Naive thymus-derived CD8-positive, alpha-beta T cell (primary cell): Measurements from ENCODE around the gene OR2T6. TPM values are rescaled to one million over a fixed set of nuclear protein-coding genes. Genes with fewer than 3 reads are reported as not detected.

ENCODE experiments used
- ATAC-seq, 2 donors: fragments of 150-1000 bp; cut with Tn5 transposase in 1 of 2; sonication (Bioruptor Pico), chemical (Tn5 transposase) in 1 of 2; 1 replicate in 1 of 2; 2 replicates in 1 of 2; pipeline ENCODE4 v1.10.0; 2021; ENCODE audit warnings: mild to moderate bottlenecking in 2 of 2, moderate library complexity in 2 of 2
- POLR2A ChIA-PET: fragments of 350-600 bp; sonication (Branson Sonifier 250); formaldehyde crosslinking; loops from one replicate; lab custom pipeline; 2021; ENCODE audit warnings: antibody characterized with exemption; lab: Charles Lee
- DNase-seq, 10 donors: peaks; one replicate each; pipeline versions ENCODE4 v3.0.0 to v3.0.0-alpha.2; 2020 to 2022
- H3K27ac Mint-ChIP-seq, 10 donors: one replicate each; pipeline ENCODE4 v1.8.0; 2020 to 2022; ENCODE audit warnings: mild to moderate bottlenecking in 10 of 10, mixed read lengths in 10 of 10, moderate library complexity in 4 of 10, inconsistent platforms in 1 of 10
- H3K27me3 Mint-ChIP-seq, 5 donors: one replicate each; pipeline ENCODE4 v1.8.0; 2021 to 2022; ENCODE audit warnings: mixed read lengths in 5 of 5
- H3K36me3 Mint-ChIP-seq, 3 donors: one replicate each; pipeline ENCODE4 v1.8.0; 2020 to 2022; ENCODE audit warnings: mixed read lengths in 3 of 3, mild to moderate bottlenecking in 2 of 3, inconsistent platforms in 1 of 3
- H3K4me1 Mint-ChIP-seq, 4 donors: one replicate each; pipeline ENCODE4 v1.8.0; 2021 to 2022; ENCODE audit warnings: mixed read lengths in 4 of 4
- H3K4me3 Mint-ChIP-seq, 10 donors: one replicate each; pipeline ENCODE4 v1.8.0; 2020 to 2022; ENCODE audit warnings: mild to moderate bottlenecking in 10 of 10, mixed read lengths in 10 of 10, moderate library complexity in 6 of 10, inconsistent platforms in 1 of 10
- H3K9me3 Mint-ChIP-seq, 9 donors: one replicate each; pipeline ENCODE4 v1.8.0; 2020 to 2022; ENCODE audit warnings: mixed read lengths in 9 of 9, mild to moderate bottlenecking in 3 of 9, inconsistent platforms in 1 of 9, moderate library complexity in 1 of 9
- polyA plus RNA-seq, 3 donors: library from polyadenylated mRNA; unstranded; fragments of 300-500 nt; fragmentation: Illumina TruSeq; gene quantifications; one replicate each; pipeline ENCODE4 v1.2.3, GENCODE V29; 2021
- total RNA-seq, 8 experiments: library from RNA in 2 of 8; stranded (reverse) in 2 of 8; gene quantifications; one replicate each; pipeline ENCODE4 v1.2.3 and lab custom pipeline; 2021 to 2026

The OR2T6 gene, protein sequence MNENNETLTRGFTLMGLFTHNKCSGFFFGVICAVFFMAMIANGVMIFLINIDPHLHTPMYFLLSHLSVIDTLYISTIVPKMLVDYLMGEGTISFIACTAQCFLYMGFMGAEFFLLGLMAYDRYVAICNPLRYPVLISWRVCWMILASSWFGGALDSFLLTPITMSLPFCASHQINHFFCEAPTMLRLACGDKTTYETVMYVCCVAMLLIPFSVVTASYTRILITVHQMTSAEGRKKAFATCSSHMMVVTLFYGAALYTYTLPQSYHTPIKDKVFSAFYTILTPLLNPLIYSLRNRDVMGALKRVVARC
- total RNA-seq (not detected), polyA plus RNA-seq (not detected), total RNA-seq (lab: John Stamatoyannopoulos, UW) (0 reads per million in 6 experiments)

DNA sequence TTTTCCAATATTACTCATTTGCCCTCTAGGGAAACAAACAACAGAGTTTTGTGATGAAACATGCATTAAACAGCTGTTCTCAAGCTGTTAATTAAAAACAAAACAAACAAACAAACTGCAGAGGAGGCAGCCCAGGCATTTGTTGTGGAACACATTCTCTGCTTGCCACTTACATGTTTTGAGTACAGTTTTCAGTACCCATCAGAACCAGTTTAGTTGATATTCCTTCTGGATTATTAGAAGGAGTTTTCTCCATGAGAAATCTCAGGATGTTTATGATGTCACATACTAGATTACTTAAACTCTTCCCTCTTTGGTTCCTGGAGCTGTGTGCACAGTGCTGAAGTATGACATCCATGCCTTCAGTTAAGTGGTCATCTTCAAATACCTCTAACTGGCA is at the start of gene OR2T6:
Gene OR2T6, plus strand, starts transcription at position 301 of the 400 bp plus-strand sequence. CDS start 11,863 bp downstream, outside the sequence.
- Mint-ChIP-seq H3K9me3 (no peaks in the 10 kb centered on the region), H3K27me3 (no peaks in the 10 kb centered on the region), H3K36me3 (no peaks in the 10 kb centered on the region), H3K4me1 (peaks cover 5 to 14% (median 10%) of the 10 kb centered on the region in 4 donors), H3K4me3 (no peak within 1 kb of the TSS), H3K27ac (no peak within 1 kb of the TSS)
- DNase-seq (no peak), ATAC-seq (no peak)
- POLR2A ChIA-PET, result no interaction called here

DNA sequence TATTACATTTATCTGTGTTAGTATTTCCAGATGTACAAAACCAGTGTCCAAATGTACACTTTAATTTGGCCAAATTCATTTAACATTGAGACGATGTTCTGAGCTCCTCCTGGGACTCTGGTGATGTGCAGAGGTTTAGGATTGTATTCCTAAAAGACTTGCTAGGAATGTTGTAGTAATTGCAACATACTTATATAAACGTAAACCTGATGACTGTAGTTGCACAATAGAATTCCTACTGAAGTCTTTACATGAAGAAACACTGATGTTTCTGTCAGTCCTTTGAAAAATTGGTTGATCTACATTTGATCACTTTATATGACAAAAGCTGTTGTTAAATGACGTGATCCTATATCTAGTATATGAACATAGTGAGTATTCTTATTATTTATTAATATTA is 32.1 kb upstream of the OR2T6 start:
- Mint-ChIP-seq H3K27me3 (peaks cover under 1 to 21% (median 7%) of the 10 kb centered on the region in 5 donors), H3K9me3 (no peaks in the 10 kb centered on the region), H3K4me1 (no peaks in the 10 kb centered on the region), H3K27ac (no peak overlapping the region), H3K4me3 (no peak overlapping the region), H3K36me3 (no peaks in the 10 kb centered on the region)
- DNase-seq, result no peak
- no peak for ATAC-seq
- POLR2A ChIA-PET, result no interaction called here

DNA sequence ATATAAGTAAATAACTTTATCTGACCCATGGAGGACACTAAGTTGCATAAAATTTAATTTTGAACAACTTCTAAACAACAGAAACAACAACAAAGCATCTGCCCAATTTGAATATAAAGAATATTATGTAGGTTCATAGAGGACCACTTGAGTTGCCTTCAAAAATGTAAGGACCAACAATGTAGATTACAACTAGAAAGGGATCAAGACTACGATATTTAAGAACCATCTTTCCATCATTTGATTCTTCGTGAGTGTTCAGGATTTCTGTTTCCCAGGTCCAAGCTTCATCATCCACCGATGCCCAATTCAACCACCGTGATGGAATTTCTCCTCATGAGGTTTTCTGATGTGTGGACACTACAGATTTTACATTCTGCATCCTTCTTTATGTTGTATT is 27.1 kb upstream of the OR2T6 start, which contains the start of gene OR14C36:
Gene OR14C36, plus strand, starts transcription at position 301 of the 400 bp plus-strand sequence. Its CDS starts 0 bp downstream, at position 301.
- POLR2A ChIA-PET, result no interaction called here
- no peak within 1 kb of the TSS for H3K4me3 Mint-ChIP-seq
- DNase-seq (no peak), ATAC-seq (no peak)
- H3K36me3 Mint-ChIP-seq, result no peaks in the 10 kb centered on the region
- H3K27me3 Mint-ChIP-seq, result peaks cover 2 to 24% (median 13%) of the 10 kb centered on the region in 5 donors
- no peaks in the 10 kb centered on the region for H3K4me1 Mint-ChIP-seq
- H3K9me3 Mint-ChIP-seq, result no peaks in the 10 kb centered on the region
- no peak within 1 kb of the TSS for H3K27ac Mint-ChIP-seq

DNA sequence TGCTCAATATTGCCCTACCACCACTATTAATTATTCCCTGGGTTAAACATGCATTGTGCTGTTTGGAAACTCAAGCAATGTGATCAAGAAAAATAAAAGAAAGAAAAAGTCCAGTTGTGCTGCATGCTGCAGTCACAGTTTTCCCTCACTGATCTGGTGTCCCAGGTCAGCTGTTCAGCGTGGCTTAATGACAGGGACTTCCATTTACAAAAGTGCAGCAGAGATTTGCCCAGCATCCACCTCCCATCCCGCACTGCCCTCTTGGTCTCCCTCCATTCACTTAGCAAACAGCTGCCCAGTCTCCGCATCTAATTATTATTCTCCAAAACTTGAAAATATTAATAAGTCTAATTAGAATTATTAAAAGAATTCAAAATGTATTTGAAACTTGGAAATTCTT is 16.1 kb upstream of the OR2T6 start:
- POLR2A ChIA-PET, result no interaction called here
- no peaks in the 10 kb centered on the region for H3K4me1 Mint-ChIP-seq
- DNase-seq, result no peak

DNA sequence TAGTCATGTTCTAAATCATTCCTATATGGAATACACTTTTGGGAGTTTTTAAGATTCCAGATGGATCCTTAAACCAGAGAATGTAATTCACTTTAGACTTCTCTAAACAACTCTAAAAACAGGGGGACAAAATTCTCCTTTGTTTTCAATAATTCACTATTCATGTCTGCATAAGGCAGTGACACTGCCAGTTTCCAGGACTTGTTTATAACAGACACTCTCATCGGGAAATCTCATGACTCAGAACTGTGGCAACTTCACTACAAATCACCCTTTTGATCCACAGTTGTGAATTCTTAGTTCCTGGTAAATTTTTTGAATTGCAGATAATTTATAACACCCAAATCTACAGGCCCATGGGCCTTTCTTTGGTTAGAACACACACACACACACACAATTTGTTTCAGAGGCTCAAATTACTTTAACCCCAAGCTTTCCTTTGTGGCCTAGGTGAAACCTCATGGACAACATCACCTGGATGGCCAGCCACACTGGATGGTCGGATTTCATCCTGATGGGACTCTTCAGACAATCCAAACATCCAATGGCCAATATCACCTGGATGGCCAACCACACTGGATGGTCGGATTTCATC is 14.3 kb upstream of the OR2T6 start, which contains the start of gene OR2T4:
Gene OR2T4, plus strand, starts transcription at position 545 of the 595 bp plus-strand sequence. Its CDS starts 0 bp downstream, at position 545.
- peaks cover 0 to 2% (median 0%) of the 10 kb centered on the region in 3 donors for H3K36me3 Mint-ChIP-seq
- peak within 1 kb of the TSS in 1 of 10 donors; percentile 41 for H3K27ac Mint-ChIP-seq
- peaks cover 0 to 6% (median 0%) of the 10 kb centered on the region in 9 donors for H3K9me3 Mint-ChIP-seq
- DNase-seq, result no peak
- peaks cover 3 to 19% (median 7%) of the 10 kb centered on the region in 5 donors for H3K27me3 Mint-ChIP-seq
- POLR2A ChIA-PET, result no interaction called here
- no peak for ATAC-seq
- H3K4me3 Mint-ChIP-seq, result no peak within 1 kb of the TSS
- no peaks in the 10 kb centered on the region for H3K4me1 Mint-ChIP-seq

More for the DNA sequence above, 16.1 kb upstream of the OR2T6 start:
- no peak for ATAC-seq
- Mint-ChIP-seq H3K4me3 (no peak overlapping the region), H3K27me3 (peaks cover 3 to 19% (median 7%) of the 10 kb centered on the region in 5 donors), H3K27ac (no peak overlapping the region), H3K9me3 (no peaks in the 10 kb centered on the region), H3K36me3 (no peaks in the 10 kb centered on the region)

DNA sequence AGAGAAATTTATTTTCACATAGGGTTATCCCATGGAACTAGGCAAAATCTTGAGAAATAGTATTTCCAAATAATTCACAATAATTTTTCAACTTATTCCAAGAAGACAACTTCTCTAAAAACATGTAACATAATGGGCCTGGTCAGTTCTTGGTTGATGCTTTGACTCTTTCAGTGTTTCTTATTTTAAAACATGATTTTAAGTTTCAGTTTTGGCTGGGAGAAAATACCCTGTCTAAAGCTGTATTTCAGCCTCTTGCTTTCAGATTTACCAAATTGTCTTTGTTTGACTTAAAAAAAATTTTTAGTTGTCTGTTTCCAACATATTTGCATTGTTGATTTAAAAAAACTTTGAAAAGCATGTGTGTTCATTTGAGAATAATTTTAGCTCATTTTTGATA is 8.9 kb upstream of the OR2T6 start:
- H3K4me3 Mint-ChIP-seq, result no peak overlapping the region
- peaks cover 2 to 11% (median 7%) of the 10 kb centered on the region in 5 donors for H3K27me3 Mint-ChIP-seq
- H3K9me3 Mint-ChIP-seq, result peaks cover 0 to 6% (median 0%) of the 10 kb centered on the region in 9 donors
- peaks cover 0 to under 1% (median 0%) of the 10 kb centered on the region in 4 donors for H3K4me1 Mint-ChIP-seq
- ATAC-seq, result no peak
- POLR2A ChIA-PET, result no interaction called here
- H3K27ac Mint-ChIP-seq, result no peak overlapping the region
- DNase-seq, result no peak
- peaks cover 0 to 2% (median 0%) of the 10 kb centered on the region in 3 donors for H3K36me3 Mint-ChIP-seq

DNA sequence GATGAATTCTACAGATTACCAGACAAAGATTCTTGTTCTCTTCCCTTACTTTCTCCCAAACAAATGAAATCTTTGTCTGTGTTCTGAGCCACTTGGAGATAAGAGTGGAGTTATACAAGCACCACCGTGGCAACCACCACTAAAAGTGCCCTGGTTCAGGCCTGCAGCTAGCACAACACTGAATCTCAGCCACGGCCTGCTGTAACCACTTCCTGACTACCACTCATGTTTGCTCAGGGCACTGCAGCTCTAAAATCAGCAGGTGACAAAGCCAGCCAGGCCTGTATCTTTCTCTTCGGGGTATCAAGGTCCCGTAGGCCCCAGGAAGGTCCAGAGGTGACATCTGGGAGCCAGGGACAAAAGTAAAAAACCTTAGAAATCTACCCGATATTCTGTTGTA is 3.2 kb upstream of the OR2T6 start:
- Mint-ChIP-seq H3K4me3 (peak overlapping the region in 6 of 10 donors; percentile 6 to 54 (median 17)), H3K27me3 (no peaks in the 10 kb centered on the region), H3K4me1 (peaks cover 5 to 14% (median 10%) of the 10 kb centered on the region in 4 donors), H3K36me3 (no peaks in the 10 kb centered on the region), H3K27ac (peak overlapping the region; percentile 7 to 83 (median 70)), H3K9me3 (peaks cover 0 to 4% (median 0%) of the 10 kb centered on the region in 9 donors)
- ATAC-seq (peak; percentile 53 to 79), DNase-seq (peak in 6 of 10 donors; percentile 4 to 39 (median 20))
- POLR2A ChIA-PET, result no interaction called here

DNA sequence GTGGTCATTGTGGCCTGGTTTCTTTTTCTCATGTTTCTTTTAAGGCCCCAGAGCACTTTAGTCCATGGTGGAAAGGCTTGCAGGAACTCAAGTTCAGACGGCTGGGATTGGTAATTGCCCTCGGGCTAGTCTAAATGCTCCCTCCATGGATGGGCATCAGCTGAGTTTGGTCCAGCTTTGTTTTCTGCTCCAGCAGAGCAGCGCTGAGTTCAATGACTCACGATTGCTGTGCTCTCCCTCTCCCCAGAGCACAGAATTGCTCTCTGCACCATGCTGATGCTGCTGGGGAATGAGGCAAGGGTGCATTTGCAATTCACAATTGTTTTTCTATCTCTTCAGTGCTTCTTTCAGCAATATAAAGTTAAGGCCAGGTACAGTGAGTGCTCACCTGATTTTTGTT is 1.8 kb upstream of the OR2T6 start:
- no peak for DNase-seq
- H3K9me3 Mint-ChIP-seq, result peaks cover 0 to 4% (median 0%) of the 10 kb centered on the region in 9 donors
- ATAC-seq, result no peak
- H3K4me3 Mint-ChIP-seq, result no peak overlapping the region
- POLR2A ChIA-PET, result no interaction called here
- peaks cover 5 to 14% (median 10%) of the 10 kb centered on the region in 4 donors for H3K4me1 Mint-ChIP-seq
- H3K27ac Mint-ChIP-seq, result peak overlapping the region in 1 of 10 donors; percentile 65
- H3K27me3 Mint-ChIP-seq, result no peaks in the 10 kb centered on the region
- H3K36me3 Mint-ChIP-seq, result no peaks in the 10 kb centered on the region

DNA sequence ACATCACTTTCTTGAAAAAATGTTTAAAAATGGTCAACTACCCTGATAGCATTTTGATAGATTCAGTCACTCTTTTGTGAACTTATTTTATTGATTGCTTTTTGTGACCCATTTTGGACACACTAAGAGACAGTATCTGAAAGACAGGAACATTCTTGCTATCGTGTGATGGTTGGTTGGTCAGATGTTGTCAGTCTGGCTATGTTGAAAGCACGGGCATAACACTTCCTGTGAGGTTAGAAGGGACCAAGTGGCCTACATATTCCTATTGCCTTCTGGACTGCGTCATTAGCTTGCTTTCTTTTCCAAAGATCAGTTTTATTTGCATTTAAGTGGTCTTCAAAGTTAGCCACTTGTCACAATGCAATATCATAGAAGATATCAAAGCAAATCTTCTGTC is 1.4 kb downstream of the OR2T6 start:
- no peak for DNase-seq
- H3K4me3 Mint-ChIP-seq, result no peak overlapping the region
- H3K27ac Mint-ChIP-seq, result no peak overlapping the region
- no peaks in the 10 kb centered on the region for H3K36me3 Mint-ChIP-seq
- no peaks in the 10 kb centered on the region for H3K9me3 Mint-ChIP-seq
- ATAC-seq, result no peak
- H3K27me3 Mint-ChIP-seq, result peaks cover 0 to 3% (median 0%) of the 10 kb centered on the region in 5 donors
- POLR2A ChIA-PET, result no interaction called here
- H3K4me1 Mint-ChIP-seq, result peaks cover 5 to 11% (median 9%) of the 10 kb centered on the region in 4 donors

DNA sequence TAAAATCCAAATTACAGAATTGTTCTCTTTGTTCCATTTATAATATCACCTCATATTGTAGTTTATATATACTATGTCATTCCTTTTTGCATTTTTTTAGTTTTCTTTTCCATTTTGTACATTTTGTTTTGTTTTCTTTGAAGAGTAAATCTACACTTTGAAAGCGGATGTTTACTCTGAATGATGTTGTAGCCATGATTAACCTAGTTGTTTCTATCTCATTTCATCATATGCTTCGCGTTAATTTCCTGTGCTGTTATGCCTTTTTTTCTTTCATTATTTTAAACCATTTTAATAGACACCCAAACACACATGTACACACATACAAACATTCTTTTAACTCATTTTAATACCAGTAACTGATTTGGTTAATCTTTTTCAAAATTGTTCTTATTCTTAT is 5.3 kb downstream of the OR2T6 start:
- no peak for DNase-seq
- H3K27me3 Mint-ChIP-seq, result peaks cover 2 to 12% (median 6%) of the 10 kb centered on the region in 5 donors
- no peaks in the 10 kb centered on the region for H3K4me1 Mint-ChIP-seq
- H3K27ac Mint-ChIP-seq, result no peak overlapping the region
- H3K36me3 Mint-ChIP-seq, result no peaks in the 10 kb centered on the region
- ATAC-seq, result no peak
- no peaks in the 10 kb centered on the region for H3K9me3 Mint-ChIP-seq
- H3K4me3 Mint-ChIP-seq, result no peak overlapping the region
- POLR2A ChIA-PET, result no interaction called here

DNA sequence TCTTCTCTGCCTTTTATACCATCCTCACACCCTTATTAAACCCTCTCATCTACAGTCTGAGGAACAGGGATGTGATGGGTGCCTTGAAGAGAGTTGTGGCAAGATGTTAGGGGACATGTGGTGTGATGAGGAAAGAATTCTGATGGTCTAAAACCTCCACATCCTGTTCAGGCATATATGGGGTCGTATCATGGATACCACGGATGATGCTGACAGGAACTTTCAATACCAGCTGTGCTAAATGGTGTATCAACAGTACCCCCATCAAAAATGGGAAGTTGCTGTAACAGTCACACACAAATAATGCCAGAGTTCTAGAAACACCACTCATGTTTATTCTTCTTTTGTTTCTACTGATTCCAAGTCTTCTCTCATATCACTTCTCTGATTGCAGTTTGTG is 12.9 kb downstream of the OR2T6 start:
- ATAC-seq (no peak), DNase-seq (no peak)
- Mint-ChIP-seq H3K4me3 (no peak overlapping the region), H3K4me1 (no peaks in the 10 kb centered on the region), H3K27me3 (peaks cover 4 to 50% (median 11%) of the 10 kb centered on the region in 5 donors), H3K9me3 (peaks cover 0 to 5% (median 0%) of the 10 kb centered on the region in 9 donors), H3K36me3 (no peaks in the 10 kb centered on the region), H3K27ac (no peak overlapping the region)
- POLR2A ChIA-PET, result no interaction called here

DNA sequence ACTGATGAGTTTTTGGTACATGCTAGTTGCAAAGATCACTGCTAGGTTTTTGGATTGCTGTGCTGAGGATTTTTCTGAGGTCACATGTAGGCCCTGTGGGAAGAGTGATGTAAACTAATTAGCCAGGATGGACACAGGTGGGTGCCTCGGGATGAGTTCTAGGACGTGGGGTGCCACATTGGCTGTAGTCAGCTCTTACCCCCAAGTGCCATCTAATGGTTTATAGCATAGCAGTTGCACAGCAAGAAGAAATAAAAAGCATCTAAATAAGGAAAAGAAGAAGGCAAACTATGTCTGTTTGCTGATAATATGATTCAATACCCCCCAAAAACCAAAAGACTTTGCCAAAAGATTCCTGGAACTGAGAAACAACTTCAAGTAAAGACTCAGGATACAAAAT is 17.5 kb downstream of the OR2T6 start:
- POLR2A ChIA-PET, result interaction anchor here (0.5 kb wide), 1 partner anchor 1061 kb away, joined by 3 read pairs; the partner anchor contains the start of gene ZNF496
- no peak overlapping the region for H3K4me3 Mint-ChIP-seq
- H3K36me3 Mint-ChIP-seq, result peaks cover 0 to 6% (median 5%) of the 10 kb centered on the region in 3 donors

DNA sequence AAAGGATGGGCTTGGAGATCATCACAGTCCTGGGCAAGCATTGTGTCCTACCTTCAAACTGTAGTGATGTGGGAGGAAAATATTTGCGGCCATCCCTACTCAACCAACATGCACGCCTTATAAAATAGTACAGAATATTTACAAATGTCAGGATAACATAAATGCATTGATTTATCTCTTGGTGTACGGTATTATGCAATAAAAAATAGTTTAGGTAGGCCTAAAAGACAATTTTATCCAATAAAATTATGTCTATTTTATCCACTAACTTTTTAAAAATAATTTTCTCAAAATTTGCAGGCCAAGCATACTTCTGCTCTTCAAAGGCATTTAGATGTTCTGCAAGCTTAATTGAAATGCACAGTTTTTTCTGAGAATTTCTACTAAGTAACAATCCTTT is 27.2 kb downstream of the OR2T6 start, which contains the start of gene OR2T1:
Gene OR2T1, plus strand, starts transcription at position 301 of the 400 bp plus-strand sequence. CDS start 3,100 bp downstream, outside the sequence.
- DNase-seq (no peak), ATAC-seq (no peak)
- Mint-ChIP-seq H3K4me3 (no peak within 1 kb of the TSS), H3K27ac (peak within 1 kb of the TSS in 1 of 10 donors; percentile 35), H3K27me3 (peaks cover 0 to 1% (median 0%) of the 10 kb centered on the region in 5 donors), H3K9me3 (peaks cover 0 to 5% (median 0%) of the 10 kb centered on the region in 9 donors), H3K4me1 (peaks cover 3 to 16% (median 9%) of the 10 kb centered on the region in 4 donors), H3K36me3 (no peaks in the 10 kb centered on the region)
- POLR2A ChIA-PET, result no interaction called here

More for the DNA sequence above, 17.5 kb downstream of the OR2T6 start:
- DNase-seq, result no peak
- ATAC-seq, result no peak
- H3K4me1 Mint-ChIP-seq, result no peaks in the 10 kb centered on the region
- H3K27ac Mint-ChIP-seq, result no peak overlapping the region
- H3K9me3 Mint-ChIP-seq, result peaks cover 0 to 14% (median 6%) of the 10 kb centered on the region in 9 donors
- peaks cover 7 to 81% (median 18%) of the 10 kb centered on the region in 5 donors for H3K27me3 Mint-ChIP-seq
